Measurements from ENCODE around the gene PLCL2.

Gene PLCL2

DNA sequence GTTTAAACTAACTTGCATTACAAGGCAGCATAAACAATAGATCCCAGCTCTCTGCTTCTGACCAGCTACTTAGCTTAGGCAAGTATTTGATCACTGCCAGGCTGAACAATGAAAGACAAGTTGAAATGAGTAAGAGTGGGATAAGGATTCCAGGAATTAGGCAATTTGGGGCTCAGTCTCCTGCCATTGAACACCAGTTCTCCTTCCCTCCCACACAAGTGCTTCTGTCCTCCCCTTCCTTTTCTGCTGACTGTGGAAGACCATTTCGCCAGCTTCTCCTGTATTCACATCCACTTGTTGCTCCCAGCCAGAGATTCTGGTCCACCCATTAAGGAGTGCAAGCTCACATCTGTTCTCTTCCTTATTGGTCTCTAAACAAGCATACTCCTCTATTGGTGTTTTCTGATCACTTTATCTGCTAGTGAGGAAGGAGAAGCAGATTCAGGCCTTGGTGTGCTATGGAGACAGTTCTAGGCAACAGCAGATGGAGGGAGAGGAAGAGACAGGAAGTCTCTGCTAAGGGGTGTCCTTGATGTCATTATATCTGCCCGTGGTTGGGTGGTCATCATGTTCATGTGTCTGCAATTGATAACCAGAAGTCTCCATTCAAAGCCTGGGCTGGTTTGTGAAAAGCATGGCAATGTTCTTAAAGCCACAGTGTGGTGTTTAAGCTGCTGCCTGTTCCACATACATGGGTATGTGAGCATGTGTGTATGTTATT is 121.5 kb downstream of the PLCL2 start:
- TF ChIP-seq POLR2A (IDR thresholded peaks at IDR 0.05; ENCODE audit: low read depth, low read length) = no peak
- TF ChIP-seq TAF1 (IDR thresholded peaks at IDR 0.05; ENCODE audit: borderline replicate concordance, low read depth, low read length) = no peak
- TF ChIP-seq POLR2AphosphoS5 (IDR thresholded peaks at IDR 0.05; ENCODE audit: low read depth, low read length) = no peak
- DNase-seq (ENCODE audit: insufficient read length) = no peak
- peak; percentile 78 for FAIRE-seq

DNA sequence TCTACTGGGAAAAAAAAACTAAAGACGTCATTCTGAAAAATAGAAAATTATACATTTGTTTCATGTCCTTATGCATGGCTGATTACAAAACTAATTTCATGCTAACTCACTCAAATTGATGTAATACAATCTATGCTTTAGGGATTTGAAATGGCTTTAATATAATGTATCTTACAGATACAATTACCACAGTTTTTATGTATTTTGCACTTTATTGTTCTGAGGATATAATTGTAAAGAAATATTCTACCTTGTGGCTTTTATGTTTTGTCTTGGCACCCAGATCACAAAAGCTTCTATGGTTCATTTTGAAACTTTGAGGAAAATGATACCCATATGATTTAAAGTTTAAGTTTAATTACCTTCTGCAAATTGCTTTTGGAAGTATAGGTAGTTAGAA is 122.5 kb downstream of the PLCL2 start:
- no peak for DNase-seq (ENCODE audit: insufficient read length)
- FAIRE-seq = no peak
- TF ChIP-seq POLR2AphosphoS5 (IDR thresholded peaks at IDR 0.05; ENCODE audit: low read depth, low read length) (no peak), TAF1 (IDR thresholded peaks at IDR 0.05; ENCODE audit: borderline replicate concordance, low read depth, low read length) (no peak), POLR2A (IDR thresholded peaks at IDR 0.05; ENCODE audit: low read depth, low read length) (no peak)

DNA sequence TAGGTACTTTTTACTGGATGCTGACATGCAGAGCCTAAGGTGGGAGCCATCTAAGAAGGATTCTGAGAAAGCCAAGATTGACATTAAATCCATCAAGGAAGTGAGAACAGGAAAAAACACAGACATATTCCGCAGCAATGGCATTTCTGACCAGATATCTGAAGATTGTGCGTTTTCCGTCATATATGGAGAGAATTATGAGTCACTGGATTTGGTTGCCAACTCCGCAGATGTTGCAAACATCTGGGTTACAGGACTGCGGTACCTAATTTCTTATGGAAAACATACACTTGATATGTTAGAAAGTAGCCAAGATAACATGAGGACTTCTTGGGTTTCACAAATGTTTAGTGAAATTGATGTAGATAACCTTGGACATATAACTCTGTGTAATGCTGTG is 125.1 kb downstream of the PLCL2 start:
- TF ChIP-seq POLR2A (IDR thresholded peaks at IDR 0.05; ENCODE audit: low read depth, low read length) (no peak), POLR2AphosphoS5 (IDR thresholded peaks at IDR 0.05; ENCODE audit: low read depth, low read length) (no peak), TAF1 (IDR thresholded peaks at IDR 0.05; ENCODE audit: borderline replicate concordance, low read depth, low read length) (no peak)
- no peak for FAIRE-seq
- DNase-seq (ENCODE audit: insufficient read length) = no peak

DNA sequence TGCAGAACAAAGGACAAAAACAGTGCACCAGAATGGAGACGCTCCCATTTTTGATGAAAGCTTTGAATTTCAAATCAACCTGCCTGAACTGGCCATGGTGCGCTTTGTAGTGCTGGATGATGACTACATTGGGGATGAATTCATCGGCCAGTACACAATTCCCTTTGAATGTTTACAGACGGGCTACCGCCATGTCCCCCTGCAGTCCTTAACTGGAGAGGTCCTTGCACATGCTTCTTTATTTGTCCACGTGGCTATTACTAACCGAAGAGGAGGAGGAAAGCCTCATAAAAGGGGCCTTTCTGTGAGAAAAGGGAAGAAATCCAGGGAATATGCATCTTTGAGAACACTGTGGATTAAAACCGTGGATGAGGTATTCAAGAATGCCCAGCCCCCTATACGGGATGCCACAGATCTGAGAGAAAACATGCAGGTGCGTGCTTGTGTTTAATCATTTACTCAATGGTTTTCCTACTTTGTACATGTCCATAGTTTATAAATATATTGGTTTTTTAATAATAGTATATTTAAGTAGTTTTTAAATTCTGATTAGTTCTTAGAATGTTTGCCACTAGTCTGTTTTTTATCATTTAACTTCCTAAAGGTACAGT is 127.1 kb downstream of the PLCL2 start:
- DNase-seq (ENCODE audit: insufficient read length) = no peak
- no peak for FAIRE-seq

DNA sequence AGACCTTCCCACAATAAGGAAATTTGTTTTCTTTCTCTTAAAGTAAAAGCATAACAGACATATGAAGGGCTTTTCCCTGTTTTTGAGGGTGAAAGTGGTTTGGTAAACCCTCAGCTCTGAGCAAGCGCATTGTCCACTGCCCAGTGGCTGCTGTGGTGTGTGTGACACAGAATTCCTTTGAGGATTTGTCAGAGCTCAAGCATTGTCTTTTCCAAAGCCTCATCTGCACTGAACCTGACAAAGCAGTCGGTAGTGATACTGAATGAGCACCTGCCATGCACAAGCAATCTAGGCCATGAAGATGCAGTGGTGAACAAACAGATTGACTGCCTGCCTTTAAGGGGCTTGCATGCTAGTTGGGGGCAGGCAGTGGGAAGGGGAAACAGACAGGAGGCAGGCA is 128.3 kb downstream of the PLCL2 start:
- TF ChIP-seq POLR2AphosphoS5 (IDR thresholded peaks at IDR 0.05; ENCODE audit: low read depth, low read length) (no peak), POLR2A (IDR thresholded peaks at IDR 0.05; ENCODE audit: low read depth, low read length) (no peak), TAF1 (IDR thresholded peaks at IDR 0.05; ENCODE audit: borderline replicate concordance, low read depth, low read length) (no peak)
- FAIRE-seq (no peak), DNase-seq (ENCODE audit: insufficient read length) (no peak)

More for the DNA sequence above, 127.1 kb downstream of the PLCL2 start:
- TF ChIP-seq POLR2AphosphoS5 (IDR thresholded peaks at IDR 0.05; ENCODE audit: low read depth, low read length) (no peak), POLR2A (IDR thresholded peaks at IDR 0.05; ENCODE audit: low read depth, low read length) (no peak), TAF1 (IDR thresholded peaks at IDR 0.05; ENCODE audit: borderline replicate concordance, low read depth, low read length) (no peak)

DNA sequence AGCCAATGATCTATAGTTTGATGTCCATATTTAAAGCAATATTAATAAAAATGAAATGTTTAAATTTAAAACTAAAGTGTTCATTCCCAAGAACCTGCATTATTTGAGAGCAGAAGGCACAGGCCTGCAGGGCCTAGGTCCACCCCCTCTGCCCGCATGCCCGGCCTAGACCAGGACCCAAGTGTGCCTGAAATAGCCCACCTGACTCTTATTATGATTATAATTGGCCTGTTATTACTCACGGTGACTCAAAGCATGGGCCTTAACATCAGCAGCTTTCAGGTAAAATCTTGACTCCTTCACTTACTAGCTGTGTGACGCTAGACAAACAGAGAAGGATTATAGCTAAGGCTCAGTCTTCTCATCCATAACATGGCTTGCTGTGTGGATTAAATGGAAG is 128.8 kb downstream of the PLCL2 start:
- FAIRE-seq = peak; percentile 14
- DNase-seq (ENCODE audit: insufficient read length) = no peak
- TF ChIP-seq POLR2AphosphoS5 (IDR thresholded peaks at IDR 0.05; ENCODE audit: low read depth, low read length) (no peak), TAF1 (IDR thresholded peaks at IDR 0.05; ENCODE audit: borderline replicate concordance, low read depth, low read length) (no peak), POLR2A (IDR thresholded peaks at IDR 0.05; ENCODE audit: low read depth, low read length) (no peak)

DNA sequence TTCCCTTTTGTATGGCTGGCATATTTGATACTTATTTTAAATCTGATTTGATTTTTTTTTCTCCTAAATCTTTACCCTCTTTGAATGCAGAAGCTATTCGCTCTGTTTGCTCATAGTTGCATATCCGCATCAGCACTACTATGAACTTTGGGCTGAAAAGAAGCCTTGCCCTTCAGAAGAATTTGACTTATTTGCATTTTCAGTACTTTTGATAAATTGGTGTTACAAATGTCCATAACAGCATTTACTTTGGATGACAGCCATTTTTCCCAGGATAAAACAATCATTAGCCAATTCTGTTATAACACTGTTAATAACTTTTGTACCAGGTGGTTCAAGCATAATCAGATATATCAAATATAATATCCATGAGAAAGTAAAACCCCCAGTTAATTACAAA is 129.5 kb downstream of the PLCL2 start:
- no peak for FAIRE-seq
- no peak for DNase-seq (ENCODE audit: insufficient read length)
- no peak for TF ChIP-seq POLR2A (IDR thresholded peaks at IDR 0.05; ENCODE audit: low read depth, low read length)
- TF ChIP-seq TAF1 (IDR thresholded peaks at IDR 0.05; ENCODE audit: borderline replicate concordance, low read depth, low read length) = no peak
- TF ChIP-seq POLR2AphosphoS5 (IDR thresholded peaks at IDR 0.05; ENCODE audit: low read depth, low read length) = no peak

DNA sequence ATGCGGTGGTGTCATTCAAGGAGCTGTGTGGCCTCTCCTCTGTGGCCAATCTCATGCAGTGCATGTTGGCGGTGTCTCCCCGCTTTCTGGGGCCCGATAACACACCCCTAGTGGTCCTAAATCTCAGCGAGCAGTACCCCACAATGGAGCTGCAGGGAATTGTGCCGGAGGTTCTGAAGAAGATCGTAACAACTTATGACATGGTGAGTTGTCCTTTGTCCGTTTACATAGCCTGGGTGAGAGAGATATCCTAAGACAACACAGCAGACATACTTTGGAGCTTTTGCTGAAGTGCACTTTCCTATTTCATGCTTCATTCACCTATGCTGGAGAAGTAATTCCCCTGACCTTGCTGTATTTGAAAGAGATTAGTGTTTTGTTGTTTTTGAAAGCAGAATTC is 130.0 kb downstream of the PLCL2 start:
- TF ChIP-seq POLR2A (IDR thresholded peaks at IDR 0.05; ENCODE audit: low read depth, low read length) (no peak), TAF1 (IDR thresholded peaks at IDR 0.05; ENCODE audit: borderline replicate concordance, low read depth, low read length) (no peak), POLR2AphosphoS5 (IDR thresholded peaks at IDR 0.05; ENCODE audit: low read depth, low read length) (no peak)
- no peak for DNase-seq (ENCODE audit: insufficient read length)
- FAIRE-seq = no peak

DNA sequence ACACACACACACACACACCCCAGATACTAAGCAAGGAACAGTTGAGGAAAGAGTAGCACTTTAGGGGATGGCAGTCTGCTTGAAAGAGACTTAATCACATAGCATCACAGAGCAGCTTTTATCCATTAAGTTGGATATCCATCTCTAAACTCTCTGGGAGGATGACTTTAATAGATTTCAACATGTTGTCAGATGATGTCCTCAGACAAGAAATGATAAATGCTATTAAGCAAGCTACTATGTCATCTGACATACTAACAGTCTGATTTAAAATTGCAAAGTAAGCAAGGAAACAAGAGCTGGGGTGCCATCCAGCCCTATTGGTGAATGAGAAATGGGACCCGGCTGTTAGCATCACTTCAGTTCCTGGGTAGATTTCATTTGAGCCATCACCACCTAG is 136.9 kb downstream of the PLCL2 start:
- no peak for DNase-seq (ENCODE audit: insufficient read length)
- TF ChIP-seq POLR2A (IDR thresholded peaks at IDR 0.05; ENCODE audit: low read depth, low read length) (no peak), POLR2AphosphoS5 (IDR thresholded peaks at IDR 0.05; ENCODE audit: low read depth, low read length) (no peak), TAF1 (IDR thresholded peaks at IDR 0.05; ENCODE audit: borderline replicate concordance, low read depth, low read length) (no peak)
- peak; percentile 69 for FAIRE-seq

DNA sequence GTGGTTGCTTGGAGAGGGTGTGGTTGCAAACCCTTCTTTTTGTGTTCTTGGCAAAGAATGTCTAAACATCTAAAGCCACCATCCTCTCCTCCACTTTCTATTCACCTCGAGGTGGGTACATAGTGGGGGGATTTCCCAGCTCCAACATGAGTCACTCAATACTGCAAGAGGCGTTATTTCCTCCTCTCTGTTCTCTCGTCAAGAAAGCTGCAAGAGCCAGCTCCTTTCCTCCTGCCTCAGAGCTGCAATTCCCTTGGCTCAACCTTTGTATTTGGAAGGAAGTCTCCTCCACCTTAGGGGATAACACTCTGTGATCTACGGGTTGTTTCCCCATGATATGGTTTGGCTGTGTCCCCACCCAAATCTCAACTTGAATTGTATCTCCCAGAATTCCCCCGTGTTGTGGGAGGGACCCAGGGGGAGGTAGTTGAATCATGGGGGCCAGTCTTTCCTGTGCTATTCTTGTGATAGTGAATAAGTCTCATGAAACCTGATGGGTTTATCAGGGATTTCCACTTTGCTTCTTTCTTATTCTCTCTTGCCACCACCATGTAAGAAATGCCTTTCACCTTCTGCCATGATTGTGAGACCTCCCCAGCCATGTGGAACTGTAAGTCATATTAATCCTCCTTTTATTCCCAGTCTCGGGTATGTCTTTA is 138.4 kb downstream of the PLCL2 start:
- no peak for TF ChIP-seq POLR2AphosphoS5 (IDR thresholded peaks at IDR 0.05; ENCODE audit: low read depth, low read length)
- no peak for TF ChIP-seq POLR2A (IDR thresholded peaks at IDR 0.05; ENCODE audit: low read depth, low read length)
- TF ChIP-seq TAF1 (IDR thresholded peaks at IDR 0.05; ENCODE audit: borderline replicate concordance, low read depth, low read length) = no peak
- FAIRE-seq (peak; percentile 96), DNase-seq (ENCODE audit: insufficient read length) (no peak)

DNA sequence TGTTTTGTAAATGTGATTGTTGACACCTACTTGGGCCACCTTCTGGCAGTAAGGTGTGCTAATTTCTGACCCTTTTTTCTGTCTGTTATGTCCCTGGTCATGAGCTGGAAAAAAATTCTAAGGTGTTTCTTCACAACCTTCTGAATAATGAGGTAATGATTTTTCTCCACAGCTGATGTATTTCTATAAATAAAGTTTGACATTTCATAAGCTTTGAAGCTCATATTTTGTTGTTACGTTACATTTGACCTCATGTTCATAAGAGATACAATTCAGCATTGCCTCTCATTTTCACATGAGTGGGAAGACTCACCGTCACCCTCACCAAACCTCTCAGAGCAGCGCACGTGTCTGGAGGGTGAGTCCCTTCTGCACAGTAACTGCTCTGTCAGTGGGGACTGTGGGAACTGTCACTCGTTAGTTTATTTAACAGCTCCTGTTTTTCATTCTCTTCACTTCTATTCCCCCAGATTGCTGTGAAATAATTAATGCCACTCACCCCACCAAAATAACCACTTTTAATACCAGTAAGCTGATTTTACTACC is 140.9 kb downstream of the PLCL2 start:
- no peak for TF ChIP-seq TAF1 (IDR thresholded peaks at IDR 0.05; ENCODE audit: borderline replicate concordance, low read depth, low read length)
- TF ChIP-seq POLR2AphosphoS5 (IDR thresholded peaks at IDR 0.05; ENCODE audit: low read depth, low read length) = no peak
- TF ChIP-seq POLR2A (IDR thresholded peaks at IDR 0.05; ENCODE audit: low read depth, low read length) = no peak
- no peak for FAIRE-seq
- no peak for DNase-seq (ENCODE audit: insufficient read length)
